Activated CD8-positive, alpha-beta memory T cell treated with anti-CD3 and anti-CD28 coated beads, Interleukin-2, amount 50 U/mL, for 24 hours (primary cell): Measurements from ENCODE around the gene VAT1L.
"Not testable (repeated sequence)": the region's sequence is repeated elsewhere in the genome, so short reads cannot be mapped to it uniquely, and the experiment has no call there.

Experiments used
- DNase-seq: peaks from one replicate; pipeline ENCODE4 v3.0.0-alpha.2; 2020; ENCODE audit errors: extremely low read depth

Gene VAT1L

GRCh38 chr16:77913738-77914253 lies 125.4 kb downstream of the VAT1L start:
- DNase-seq = no peak

- no peak for DNase-seq
Observed at GRCh38 chr16:77916111-77916510, 127.7 kb downstream of the VAT1L start.

- DNase-seq = no peak
Observed at GRCh38 chr16:77917971-77918370, 129.6 kb downstream of the VAT1L start.

- DNase-seq = no peak
Observed at GRCh38 chr16:77918809-77919707, 130.7 kb downstream of the VAT1L start.

GRCh38 chr16:77919761-77920415 lies 131.5 kb downstream of the VAT1L start:
- DNase-seq = no peak

- no peak for DNase-seq
Observed at GRCh38 chr16:77920984-77921383, 132.6 kb downstream of the VAT1L start.

GRCh38 chr16:77922228-77922754 lies 133.9 kb downstream of the VAT1L start:
- DNase-seq = no peak

- no peak for DNase-seq
Observed at GRCh38 chr16:77925531-77925930, 137.2 kb downstream of the VAT1L start.

- DNase-seq = no peak
Observed at GRCh38 chr16:77928096-77928495, 139.7 kb downstream of the VAT1L start.

GRCh38 chr16:77929004-77929403 lies 140.6 kb downstream of the VAT1L start:
- DNase-seq = no peak

GRCh38 chr16:77931058-77931457 lies 142.7 kb downstream of the VAT1L start:
- no peak for DNase-seq

- DNase-seq = no peak
Observed at GRCh38 chr16:77937473-77938149, 149.2 kb downstream of the VAT1L start.

GRCh38 chr16:77938913-77939312 lies 150.5 kb downstream of the VAT1L start:
- DNase-seq = no peak

- DNase-seq = no peak
Observed at GRCh38 chr16:77939968-77940367, 151.6 kb downstream of the VAT1L start.

- no peak for DNase-seq
Observed at GRCh38 chr16:77943801-77944200, 155.4 kb downstream of the VAT1L start.

- no peak for DNase-seq
Observed at GRCh38 chr16:77944631-77945030, 156.3 kb downstream of the VAT1L start.

GRCh38 chr16:77945126-77945525 lies 156.8 kb downstream of the VAT1L start:
- DNase-seq = no peak

GRCh38 chr16:77946823-77947222 lies 158.5 kb downstream of the VAT1L start:
- no peak for DNase-seq

GRCh38 chr16:77947590-77947989 lies 159.2 kb downstream of the VAT1L start:
- not testable (repeated sequence) for DNase-seq

GRCh38 chr16:77948835-77949234 lies 160.5 kb downstream of the VAT1L start:
- DNase-seq = no peak

GRCh38 chr16:77949445-77949844 lies 161.1 kb downstream of the VAT1L start:
- no peak for DNase-seq

GRCh38 chr16:77951788-77952187 lies 163.4 kb downstream of the VAT1L start:
- no peak for DNase-seq
